LNCAP (cell line): ENCODE results near the gene BLOC1S4.

ENCODE experiments used
- CTCF ChIP-seq: fragments of 450-650 bp; IDR thresholded peaks from 2 replicates; pipeline ENCODE4 v1.5.1; 2017; ENCODE audit warnings: mild to moderate bottlenecking

Gene BLOC1S4

GRCh38 chr4:6751611-6752485, 35.9 kb downstream of the BLOC1S4 start:
- TF ChIP-seq CTCF: no peak

GRCh38 chr4:6752486-6752829, 36.5 kb downstream of the BLOC1S4 start:
- no peak for TF ChIP-seq CTCF

GRCh38 chr4:6753103-6753560, 37.2 kb downstream of the BLOC1S4 start:
- no peak for TF ChIP-seq CTCF

- no peak for TF ChIP-seq CTCF
Measured at GRCh38 chr4:6753891-6754290, 37.9 kb downstream of the BLOC1S4 start.

- TF ChIP-seq CTCF: no peak
Measured at GRCh38 chr4:6754481-6755087, 38.6 kb downstream of the BLOC1S4 start.

- TF ChIP-seq CTCF: no peak
Measured at GRCh38 chr4:6755088-6755753, 39.2 kb downstream of the BLOC1S4 start.

GRCh38 chr4:6758728-6759127, 42.8 kb downstream of the BLOC1S4 start:
- no peak for TF ChIP-seq CTCF
